GM12874 (cell line): Measurements from ENCODE around the gene ENKD1.

Experiments
- CTCF ChIP-seq: IDR thresholded peaks from 2 replicates; pipeline ENCODE4 v1.5.1; 2011; ENCODE audit warnings: low read depth, mild to moderate bottlenecking, control low read depth, low read length, moderate library complexity; ENCODE audit not compliant: insufficient read depth

ENKD1 gene

DNA sequence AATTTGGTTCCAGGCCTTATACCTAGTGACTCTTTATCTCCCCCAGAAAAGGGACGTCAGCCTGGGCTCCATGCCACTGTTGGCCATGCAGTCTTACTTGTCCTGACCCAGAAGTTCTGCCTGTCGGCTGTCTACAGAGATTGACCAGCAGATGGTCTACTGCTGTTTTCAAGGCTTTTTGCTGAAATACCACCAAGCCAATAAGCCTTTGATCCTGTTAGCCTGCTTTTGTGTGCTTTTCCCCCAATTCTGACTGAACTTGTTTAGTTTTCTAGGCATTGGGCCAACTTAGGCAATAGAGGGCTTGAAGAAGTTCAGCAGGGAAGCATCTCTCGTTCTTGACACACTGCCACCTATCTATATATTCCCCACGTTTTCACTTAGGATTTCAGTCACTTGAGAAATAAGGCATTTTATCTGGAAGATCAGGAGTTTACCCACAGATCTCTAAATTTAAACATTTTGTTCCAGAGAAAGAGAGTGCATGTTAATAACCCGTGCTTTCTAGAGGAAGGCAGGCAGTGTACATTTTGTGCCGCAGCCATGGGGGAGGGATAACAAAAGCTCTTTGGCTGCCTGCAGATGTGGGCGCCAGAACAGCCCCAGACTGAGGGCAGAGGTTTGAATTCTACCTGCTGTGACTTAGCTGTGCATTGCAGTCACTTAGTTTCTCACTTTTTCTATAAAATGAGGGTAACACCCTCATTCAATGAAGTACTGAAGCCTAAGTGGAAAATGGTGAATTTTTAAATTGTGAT, 34.0 kb downstream of the ENKD1 start:
- TF ChIP-seq CTCF: no peak

DNA sequence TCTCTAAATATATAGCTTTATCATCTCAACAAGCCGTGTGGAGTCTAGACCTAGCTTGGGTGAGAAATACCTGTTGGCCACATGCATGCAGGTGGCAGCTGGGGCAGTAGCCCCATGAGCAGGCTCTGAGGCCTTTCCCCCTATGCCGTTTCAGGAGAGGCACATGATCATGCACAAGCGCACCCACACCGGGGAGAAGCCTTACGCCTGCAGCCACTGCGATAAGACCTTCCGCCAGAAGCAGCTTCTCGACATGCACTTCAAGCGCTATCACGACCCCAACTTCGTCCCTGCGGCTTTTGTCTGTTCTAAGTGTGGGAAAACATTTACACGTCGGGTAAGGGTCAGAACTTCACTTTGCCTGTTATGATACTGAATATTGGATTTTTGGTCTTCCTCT, 38.3 kb downstream of the ENKD1 start:
- no peak for TF ChIP-seq CTCF

DNA sequence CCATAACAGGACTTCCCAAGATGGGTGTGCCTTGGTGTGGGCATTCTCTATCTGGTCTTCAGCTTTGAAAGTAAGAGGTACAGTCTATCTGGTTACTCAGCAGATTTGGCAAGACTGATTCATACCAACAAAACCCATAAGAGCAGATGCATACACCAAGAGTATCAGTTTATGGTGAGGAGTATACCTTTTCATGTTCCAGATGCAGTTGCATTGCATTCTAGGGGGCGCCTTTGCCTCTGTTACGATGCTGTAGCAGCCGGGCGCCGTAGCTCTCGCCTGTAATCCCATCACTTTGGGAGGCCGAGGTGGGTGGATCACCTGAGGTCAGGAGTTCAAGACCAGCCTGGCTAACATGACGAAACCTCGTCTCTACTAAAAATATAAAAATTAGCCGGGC, 52.7 kb downstream of the ENKD1 start:
- TF ChIP-seq CTCF: peak; percentile 18; the same call in 1 of the 2 replicates
